Vagina (tissue), 2 donors: ENCODE measurements around the gene DCST1.

ENCODE experiments used
- CTCF ChIP-seq, 3 experiments: fragments of 450-650 bp in 2 of 3; fragments of 200-600 bp in 1 of 3; sonication (generic) in 1 of 3; IDR thresholded peaks; one replicate each; pipeline ENCODE4 v1.5.1; 2017 to 2019; ENCODE audit warnings: antibody characterized with exemption in 3 of 3, mild to moderate bottlenecking in 2 of 3, moderate library complexity in 2 of 3
- POLR2A ChIP-seq, 2 donors: fragments of 450-650 bp; IDR thresholded peaks; one replicate each; pipeline ENCODE4 v1.6.1; 2017; ENCODE audit warnings: antibody characterized with exemption in 2 of 2, mild to moderate bottlenecking in 2 of 2, moderate library complexity in 2 of 2
- POLR2AphosphoS5 ChIP-seq, 2 donors: sonication (generic); formaldehyde crosslinking; IDR thresholded peaks; one replicate each; pipeline ENCODE4 v1.9.0; 2017; ENCODE audit warnings: antibody characterized with exemption in 2 of 2, mild to moderate bottlenecking in 2 of 2, low read depth in 1 of 2; ENCODE audit not compliant: insufficient read depth in 1 of 2

GRCh38 chr1:154999571-155000410 is 33.8 kb upstream of the DCST1 start:
- no peak for TF ChIP-seq CTCF (IDR thresholded peaks at IDR 0.05)
- no peak for TF ChIP-seq POLR2AphosphoS5 (IDR thresholded peaks at IDR 0.05; ENCODE audit: insufficient read depth in 1 of 2, low read depth in 1 of 2)
- TF ChIP-seq POLR2A (IDR thresholded peaks at IDR 0.05), result no peak
